LNCAP (cell line): ENCODE results near the gene TNNI3.
A peak's percentile ranks its signal among the peaks of the same experiment; 100 is the strongest.

Experiments
- TF ChIP-seq, protein P1 (sequence below): fragments of 450-650 bp; IDR thresholded peaks from 2 replicates; pipeline ENCODE4 v1.5.1; 2017; ENCODE audit warnings: mild to moderate bottlenecking

TNNI3 gene

DNA sequence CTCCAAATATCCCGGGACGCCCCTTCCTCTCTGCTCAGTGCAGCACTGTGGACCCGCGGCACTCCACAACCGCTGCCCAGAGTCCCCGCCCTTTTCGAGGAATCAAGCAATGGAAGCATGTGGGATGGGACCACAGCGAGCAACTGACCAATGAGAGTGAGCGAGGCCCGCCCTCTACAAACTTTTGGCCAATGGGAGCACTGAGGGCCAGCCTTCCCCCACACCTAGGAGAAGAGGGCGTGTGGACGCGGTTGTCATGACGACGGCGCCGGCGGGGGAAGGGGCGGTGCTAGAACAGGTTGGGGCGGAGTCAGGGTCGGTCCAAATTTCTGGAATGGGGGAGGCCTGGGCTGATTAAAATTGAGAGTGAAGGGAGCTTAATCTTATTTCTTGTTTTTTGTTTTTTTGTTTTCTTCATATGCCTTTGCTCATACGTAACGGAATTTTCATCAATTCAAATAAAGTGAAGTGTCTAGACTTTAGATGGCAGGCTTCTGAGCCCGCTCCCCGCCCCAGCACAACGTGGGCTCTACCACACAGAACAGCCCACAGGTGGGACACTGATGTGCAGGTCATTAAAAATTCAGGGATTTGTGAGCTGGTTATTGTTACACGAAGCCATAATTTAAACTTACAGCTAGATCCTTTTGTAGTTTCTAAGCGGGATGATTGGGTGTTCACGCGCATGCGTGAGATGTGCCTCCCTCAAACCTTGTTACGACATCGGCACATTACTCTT lies 9.2 kb upstream of the TNNI3 start, which contains the start of gene DNAAF3:
DNAAF3 (minus strand) TSS at position 84 of the 739 bp plus-strand sequence. CDS start 200 bp downstream, outside the sequence.
- TF ChIP-seq, protein P1, sequence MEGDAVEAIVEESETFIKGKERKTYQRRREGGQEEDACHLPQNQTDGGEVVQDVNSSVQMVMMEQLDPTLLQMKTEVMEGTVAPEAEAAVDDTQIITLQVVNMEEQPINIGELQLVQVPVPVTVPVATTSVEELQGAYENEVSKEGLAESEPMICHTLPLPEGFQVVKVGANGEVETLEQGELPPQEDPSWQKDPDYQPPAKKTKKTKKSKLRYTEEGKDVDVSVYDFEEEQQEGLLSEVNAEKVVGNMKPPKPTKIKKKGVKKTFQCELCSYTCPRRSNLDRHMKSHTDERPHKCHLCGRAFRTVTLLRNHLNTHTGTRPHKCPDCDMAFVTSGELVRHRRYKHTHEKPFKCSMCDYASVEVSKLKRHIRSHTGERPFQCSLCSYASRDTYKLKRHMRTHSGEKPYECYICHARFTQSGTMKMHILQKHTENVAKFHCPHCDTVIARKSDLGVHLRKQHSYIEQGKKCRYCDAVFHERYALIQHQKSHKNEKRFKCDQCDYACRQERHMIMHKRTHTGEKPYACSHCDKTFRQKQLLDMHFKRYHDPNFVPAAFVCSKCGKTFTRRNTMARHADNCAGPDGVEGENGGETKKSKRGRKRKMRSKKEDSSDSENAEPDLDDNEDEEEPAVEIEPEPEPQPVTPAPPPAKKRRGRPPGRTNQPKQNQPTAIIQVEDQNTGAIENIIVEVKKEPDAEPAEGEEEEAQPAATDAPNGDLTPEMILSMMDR: no peak

DNA sequence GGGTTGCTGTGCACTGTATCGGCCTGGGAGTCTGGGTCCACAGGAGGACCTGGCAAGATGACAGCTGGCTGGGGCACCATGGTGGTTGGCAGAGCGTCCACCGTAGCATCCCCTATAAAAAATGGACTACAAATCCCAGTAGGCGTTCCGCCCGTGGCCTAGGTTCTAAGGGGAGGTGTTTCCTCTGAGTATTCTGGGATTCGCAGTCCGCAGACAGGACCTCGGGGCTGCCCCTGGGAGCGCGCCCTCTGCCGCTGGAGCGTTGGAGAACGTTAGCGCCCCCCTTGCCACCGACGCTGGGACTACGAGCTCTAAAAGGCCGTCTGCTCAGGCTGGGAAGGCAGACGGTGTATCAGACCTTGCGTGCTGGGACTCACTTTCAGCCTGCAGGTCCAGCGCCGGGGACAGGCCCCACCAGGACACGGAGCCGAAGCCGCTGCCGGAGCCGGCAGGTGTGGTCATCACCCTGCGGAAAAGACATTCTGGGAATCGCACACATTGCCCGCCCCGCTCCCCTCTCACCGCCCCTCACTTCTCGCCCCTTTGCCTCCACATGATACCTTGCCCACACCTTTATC lies 8.5 kb upstream of the TNNI3 start:
- TF ChIP-seq, protein P1: peak; percentile 79

DNA sequence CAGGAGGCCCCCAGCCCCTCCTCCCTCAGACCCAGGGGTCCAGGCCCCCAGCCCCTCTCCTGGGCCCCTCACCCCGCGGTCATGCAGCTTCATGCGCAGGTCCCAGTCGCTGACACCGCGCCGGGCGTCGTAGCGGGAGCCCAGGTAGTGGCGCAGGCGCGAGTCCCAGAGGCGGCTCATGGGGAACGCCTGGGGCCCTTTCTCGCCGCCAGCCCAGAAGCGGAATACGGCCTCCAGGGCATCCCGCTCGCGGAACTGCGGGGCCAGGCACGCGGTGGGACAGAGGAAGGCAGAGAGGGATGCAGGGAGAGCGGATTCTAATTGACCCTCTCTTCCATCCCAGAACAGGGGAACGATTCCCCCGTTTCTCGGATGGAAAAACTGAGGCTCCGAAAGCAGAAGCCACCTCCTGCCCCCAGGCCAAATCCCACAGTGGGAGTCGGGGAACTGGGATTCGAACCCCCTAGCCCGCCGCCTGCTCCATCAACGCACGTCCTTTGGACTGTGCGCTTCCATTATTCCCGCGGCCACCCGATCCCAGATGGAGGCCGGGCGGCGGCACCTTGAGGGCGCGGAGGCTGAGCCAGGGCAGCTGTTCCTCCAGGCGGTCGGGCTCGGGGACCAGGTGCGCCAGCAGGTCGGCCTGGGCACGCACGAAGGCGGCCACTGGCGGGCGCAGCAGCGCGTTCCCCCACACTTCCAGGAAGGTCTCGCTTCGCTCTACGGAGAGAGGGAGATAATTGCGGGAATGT lies 4.2 kb upstream of the TNNI3 start:
- TF ChIP-seq, protein P1: no peak

DNA sequence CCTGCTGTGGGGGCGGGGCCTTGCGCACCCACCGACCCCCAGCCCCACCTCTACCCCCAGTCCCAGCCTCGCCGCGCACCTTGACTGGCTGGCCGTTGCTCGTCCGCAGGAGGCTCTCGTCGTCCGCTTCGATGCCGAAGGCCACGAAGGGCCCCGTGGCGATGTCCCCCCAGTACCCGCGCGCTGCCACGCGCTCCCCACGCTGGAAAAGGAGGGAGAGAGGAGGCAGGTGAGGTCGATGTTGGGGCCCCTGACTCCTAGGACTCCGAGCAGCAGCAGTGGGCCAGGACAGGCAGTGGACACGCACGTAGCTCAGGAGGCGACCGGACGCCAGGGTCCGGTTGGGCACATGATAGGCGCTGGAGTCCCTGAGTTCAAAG lies 3.4 kb upstream of the TNNI3 start:
- TF ChIP-seq, protein P1: no peak

DNA sequence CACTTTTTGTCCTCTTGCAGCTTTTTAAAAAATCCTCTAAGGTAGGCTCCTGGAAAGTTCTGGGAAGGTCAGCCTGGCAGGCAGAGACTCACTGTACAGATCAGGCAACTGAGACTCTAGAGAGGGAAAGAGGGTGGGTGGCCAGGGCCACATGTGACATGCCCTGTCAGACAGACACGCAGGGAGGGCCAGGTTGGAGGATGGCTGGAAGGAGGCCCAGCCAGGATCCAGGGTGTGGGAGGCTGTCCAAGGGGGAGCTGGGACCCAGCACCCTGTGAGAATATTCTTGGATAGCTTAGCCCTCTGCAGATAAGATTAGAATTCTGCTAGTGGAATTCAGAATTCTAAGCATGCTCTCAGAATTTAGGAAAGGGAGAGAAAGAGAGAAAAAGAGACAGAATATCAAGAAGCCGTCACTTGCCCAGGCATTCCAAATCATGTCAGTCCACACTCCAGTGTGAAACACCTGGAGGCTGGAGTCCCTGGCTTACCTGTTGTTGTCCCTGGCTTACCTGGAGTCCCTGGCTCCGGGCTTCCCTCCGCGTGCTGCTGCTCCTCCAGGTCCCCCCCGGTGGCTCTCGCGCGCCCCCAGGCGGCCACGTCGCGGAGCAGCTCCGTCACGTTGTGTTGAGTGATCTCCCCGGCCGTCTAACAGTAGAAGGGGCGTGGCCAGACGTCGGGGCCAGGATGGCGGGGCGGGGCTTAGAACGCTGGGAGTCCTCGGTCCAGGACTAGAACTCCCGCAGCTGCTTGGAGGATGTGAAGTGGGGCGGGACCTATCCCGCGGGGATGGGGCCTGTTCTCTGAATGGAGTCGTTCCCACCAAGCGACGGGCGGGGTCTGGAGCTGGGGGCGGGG lies 2.8 kb upstream of the TNNI3 start:
- TF ChIP-seq, protein P1: peak; percentile 87

DNA sequence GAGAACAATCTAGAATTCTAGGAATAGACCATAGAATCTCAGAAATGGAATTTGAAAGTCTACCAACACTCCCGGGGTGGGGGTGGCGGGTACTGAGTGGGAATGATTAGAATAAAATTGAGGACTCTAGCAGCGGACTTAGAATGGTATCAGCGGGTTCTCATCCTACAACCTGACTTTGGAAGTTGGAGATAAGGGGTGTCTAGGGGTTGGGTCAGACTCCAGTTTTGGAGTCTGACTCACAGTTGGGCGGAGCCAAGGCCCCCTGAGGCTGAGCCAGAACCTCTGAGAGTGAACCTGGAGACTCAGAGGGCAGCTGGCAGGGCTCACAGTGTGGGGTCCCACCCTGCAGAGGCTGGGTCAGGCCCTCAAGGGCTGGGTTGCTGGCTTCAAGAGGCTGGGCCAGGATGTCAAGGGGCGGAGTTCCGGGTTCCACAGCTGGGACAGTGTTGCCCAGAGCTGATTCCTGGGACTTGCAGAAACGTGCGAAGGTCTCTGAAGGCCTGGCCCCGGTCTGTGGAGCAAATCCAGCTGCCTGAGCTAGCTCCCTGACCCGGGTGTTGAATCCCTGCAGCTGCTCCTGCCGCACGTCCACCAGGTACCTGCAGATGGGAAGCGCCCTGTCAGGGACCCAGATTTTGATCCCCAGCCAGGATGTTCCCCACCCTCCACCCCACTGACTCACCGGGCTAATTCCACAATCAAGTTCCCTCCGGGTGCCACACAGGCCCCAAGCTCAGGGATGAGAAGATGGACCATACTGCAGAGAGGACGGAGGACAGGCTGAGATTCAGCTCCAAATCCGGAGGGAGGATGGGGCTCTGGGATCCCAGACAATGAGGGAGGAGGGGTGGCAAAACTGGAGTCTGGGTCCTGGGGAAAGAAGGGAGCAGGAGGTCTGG lies 1.6 kb upstream of the TNNI3 start:
- TF ChIP-seq, protein P1: no peak
